ENCODE measurements around the gene YEATS2.

The YEATS2 gene

DNA sequence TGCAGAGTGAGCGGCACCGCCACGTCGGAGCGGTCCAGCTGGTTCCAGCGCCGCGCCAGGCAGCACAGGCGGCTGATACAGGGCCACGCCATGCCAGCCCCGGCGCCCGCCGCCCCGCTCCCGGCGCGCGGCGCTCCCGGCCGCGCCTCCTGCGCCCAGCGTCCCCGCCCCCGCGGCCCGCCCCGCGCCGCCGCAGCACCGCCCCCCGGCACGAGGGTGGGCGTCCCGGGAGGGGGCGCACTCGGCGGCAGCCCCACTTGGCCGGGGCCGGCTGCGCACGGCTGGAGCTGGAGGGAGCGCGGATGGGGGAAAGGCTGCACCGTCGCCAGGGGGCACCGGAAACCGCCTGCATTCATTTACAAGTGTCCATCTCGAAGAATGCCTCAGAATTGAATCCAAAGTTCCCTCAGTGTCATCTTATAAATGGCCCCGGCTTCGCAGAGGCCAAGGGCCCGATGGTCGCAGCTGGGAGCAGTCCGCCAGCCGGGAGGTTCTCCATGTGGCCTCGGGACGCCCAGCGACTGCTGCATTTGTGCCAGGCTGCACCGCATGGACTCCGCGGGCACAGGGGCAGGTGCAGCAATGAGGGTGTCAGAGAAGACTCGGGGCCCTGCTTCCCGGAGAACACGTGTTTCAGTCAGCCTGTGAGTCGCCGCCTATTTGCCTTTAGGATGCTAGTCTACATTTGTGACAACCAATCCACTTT, 128.0 kb downstream of the YEATS2 start, which contains the start of gene MAP6D1:
TSS of gene MAP6D1 (minus strand) at position 122 of the 706 bp plus-strand sequence. CDS start at position 92, 30 bp downstream.
- H3K4me3 ChIP-seq (ENCODE audit: low read depth, low read length), result peak within 1 kb of the TSS; percentile 57
- no peak for DNase-seq (ENCODE audit: low read depth)

- DNase-seq (ENCODE audit: low read depth), result no peak
- no peak overlapping the region for H3K4me3 ChIP-seq (ENCODE audit: low read depth, low read length)
These were observed 129.1 kb downstream of the YEATS2 start for GRCh38 chr3:183826448-183827250.

DNA sequence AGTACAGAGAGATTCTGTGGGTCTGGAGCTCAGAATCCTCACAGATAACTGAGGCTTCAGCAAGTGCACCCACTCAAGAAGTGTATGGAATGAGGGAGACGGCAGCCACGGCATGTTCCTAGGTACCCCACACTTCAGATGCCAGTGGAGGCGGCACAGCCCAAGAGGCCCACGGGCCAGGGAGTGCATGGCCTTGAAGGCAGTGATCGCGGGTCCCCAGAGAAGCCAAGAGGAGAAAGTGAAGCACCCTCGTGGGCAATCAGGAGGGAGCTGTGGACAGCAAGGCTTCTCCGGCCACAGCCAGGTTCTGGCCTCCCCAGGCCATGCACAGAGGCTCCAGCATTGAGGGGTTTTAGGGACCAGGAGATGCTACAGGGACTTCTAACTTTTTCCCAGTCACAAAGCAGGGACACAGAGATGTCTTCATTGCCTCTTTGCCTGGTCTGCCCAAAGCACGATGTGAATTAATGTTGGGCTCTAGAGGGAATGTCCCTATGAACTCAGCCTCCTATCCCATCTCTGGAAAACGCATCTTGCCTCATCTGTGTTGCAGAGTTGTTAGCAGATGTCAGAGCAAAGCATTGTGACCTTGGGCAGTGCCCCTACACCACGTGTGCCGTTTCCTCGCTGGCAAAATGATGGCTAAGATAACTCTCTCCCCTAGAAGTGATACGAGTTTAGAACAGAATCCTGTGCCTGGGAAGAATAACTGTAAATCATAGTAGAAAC, 130.4 kb downstream of the YEATS2 start:
- DNase-seq (ENCODE audit: low read depth), result no peak
- no peak overlapping the region for H3K4me3 ChIP-seq (ENCODE audit: low read depth, low read length)

- H3K4me3 ChIP-seq (ENCODE audit: low read depth, low read length), result no peak overlapping the region
- DNase-seq (ENCODE audit: low read depth), result no peak
These were observed 130.9 kb downstream of the YEATS2 start for GRCh38 chr3:183828538-183828870.

GRCh38 chr3:183829466-183829865, 131.9 kb downstream of the YEATS2 start:
- DNase-seq (ENCODE audit: low read depth), result no peak
- H3K4me3 ChIP-seq (ENCODE audit: low read depth, low read length), result no peak overlapping the region

GRCh38 chr3:183830187-183830586, 132.6 kb downstream of the YEATS2 start:
- no peak overlapping the region for H3K4me3 ChIP-seq (ENCODE audit: low read depth, low read length)
- DNase-seq (ENCODE audit: low read depth), result no peak

DNA sequence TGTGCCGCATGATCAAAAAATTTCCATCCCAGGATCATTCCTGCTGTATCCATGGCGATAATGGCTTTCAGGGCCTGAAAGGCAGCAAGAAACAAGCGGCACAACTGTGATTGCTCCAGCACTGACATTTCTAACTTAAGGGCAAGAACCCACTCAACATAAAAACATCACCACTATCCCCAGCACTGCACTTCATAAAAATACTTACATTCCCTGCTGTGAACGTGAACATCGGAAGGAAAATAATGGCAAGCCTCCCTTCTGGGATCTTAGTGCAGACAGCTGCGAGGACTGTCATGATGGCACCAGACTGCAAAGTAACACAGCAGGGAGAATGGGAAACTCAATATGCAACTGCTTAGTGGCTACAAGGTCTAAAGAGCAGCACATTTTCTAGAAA, 135.9 kb downstream of the YEATS2 start:
- H3K4me3 ChIP-seq (ENCODE audit: low read depth, low read length), result no peak overlapping the region
- no peak for DNase-seq (ENCODE audit: low read depth)

DNA sequence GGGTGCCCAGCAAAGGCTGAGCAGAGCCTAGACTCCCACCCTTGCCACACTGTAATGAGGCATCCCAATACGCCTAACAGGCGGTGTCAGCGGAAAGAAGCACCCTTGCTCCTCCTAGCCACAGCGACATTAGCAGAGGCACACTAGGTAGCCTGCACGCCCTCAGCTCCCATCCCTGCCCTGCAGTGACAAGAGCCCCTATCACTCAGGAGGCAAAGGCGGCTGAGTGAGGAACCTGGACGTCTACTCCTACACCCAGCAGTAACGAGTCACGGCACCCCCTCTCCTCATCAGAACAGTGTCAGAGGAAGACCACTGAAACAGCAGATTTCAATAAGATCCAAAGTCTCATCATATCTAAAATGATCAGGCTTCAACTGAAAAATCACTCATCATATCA, 139.8 kb downstream of the YEATS2 start:
- no peak for DNase-seq (ENCODE audit: low read depth)
- no peak overlapping the region for H3K4me3 ChIP-seq (ENCODE audit: low read depth, low read length)

GRCh38 chr3:183837894-183838293, 140.3 kb downstream of the YEATS2 start:
- no peak overlapping the region for H3K4me3 ChIP-seq (ENCODE audit: low read depth, low read length)
- no peak for DNase-seq (ENCODE audit: low read depth)

GRCh38 chr3:183839751-183840150, 142.2 kb downstream of the YEATS2 start:
- H3K4me3 ChIP-seq (ENCODE audit: low read depth, low read length), result no peak overlapping the region
- no peak for DNase-seq (ENCODE audit: low read depth)

- peak; percentile 62 for DNase-seq (ENCODE audit: low read depth)
- H3K4me3 ChIP-seq (ENCODE audit: low read depth, low read length), result no peak overlapping the region
These were observed 147.0 kb downstream of the YEATS2 start for GRCh38 chr3:183844606-183845005.

DNA sequence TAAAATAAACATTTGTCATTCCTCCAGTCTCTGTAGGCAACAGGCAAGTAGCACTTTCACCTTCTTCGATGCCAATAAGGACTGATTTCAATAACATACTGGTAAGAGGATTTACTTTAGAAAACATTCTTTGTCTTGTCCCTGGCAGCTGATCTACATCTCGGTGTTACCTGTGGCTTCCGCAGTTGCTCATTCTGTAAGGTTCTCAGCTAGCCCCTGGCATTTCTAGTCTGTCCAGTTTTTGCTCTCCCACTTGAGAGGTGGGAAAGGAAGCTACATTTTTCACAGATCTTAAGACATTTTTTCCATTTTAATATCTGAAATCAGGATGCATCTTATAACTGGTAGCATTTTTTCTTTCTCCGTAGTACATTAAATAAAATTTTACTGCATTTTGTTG, 147.5 kb downstream of the YEATS2 start:
- no peak overlapping the region for H3K4me3 ChIP-seq (ENCODE audit: low read depth, low read length)
- DNase-seq (ENCODE audit: low read depth), result no peak

DNA sequence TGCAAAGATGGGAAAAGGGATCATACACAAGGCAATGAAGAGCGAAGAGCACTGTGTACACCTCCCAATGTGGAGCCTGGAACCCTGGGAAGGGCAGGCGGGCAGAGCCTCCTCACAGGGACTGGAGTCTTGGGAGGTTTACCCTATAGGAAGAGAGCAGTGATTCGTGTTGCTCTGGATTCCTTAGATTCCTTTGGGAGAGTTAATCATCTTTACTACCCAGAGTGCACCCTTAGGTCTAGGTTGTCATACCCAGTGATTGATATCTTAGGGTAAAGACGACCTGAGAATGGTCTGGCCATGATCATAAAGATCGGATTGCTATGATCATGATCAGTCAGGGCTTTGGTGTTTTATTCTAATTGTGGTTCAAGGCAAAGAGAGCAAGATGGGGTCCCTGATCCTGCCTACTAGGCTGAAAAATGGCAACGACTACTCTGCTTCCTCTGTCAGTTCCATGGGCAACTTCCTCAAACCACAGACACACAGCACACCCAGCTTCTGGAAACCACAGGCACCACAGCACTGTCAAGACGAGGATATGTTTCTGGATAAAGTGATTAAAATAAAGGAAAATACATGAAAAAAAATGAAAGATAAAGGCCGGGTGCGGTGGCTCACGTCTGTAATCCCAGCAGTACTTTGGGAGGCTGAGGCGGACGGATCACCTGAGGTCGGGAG, 148.2 kb downstream of the YEATS2 start:
- no peak overlapping the region for H3K4me3 ChIP-seq (ENCODE audit: low read depth, low read length)
- no peak for DNase-seq (ENCODE audit: low read depth)

DNA sequence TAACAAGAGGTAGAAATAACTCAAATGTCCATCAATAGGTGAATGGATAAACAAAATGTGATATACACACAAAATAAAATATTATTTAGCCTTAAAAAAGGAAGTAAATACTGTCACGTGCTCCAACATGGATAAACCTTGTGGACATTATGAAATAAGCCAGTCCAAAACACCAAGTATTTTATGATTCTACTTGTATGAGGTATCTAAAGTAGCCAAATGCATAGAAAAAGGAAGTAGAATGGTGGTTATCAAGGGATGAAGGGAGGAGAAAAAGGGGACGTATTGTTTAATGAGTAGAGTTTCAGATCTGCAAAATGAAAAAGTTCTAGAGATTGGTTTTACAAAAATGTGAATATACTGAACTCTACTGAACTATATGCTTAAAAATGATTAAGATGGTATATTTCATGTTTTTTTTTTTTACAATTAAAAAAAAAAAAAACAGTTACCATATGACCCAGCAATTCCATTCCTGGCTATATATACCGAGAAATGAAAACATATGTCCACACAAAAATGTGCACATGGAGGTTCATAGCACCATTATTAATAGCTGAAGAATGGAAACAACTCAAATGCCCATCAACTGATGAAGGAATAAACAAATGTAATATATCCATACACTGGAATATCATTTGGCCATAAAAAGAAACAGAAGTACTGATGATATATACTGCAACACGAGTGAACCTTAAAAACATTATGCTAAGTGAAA, 156.9 kb downstream of the YEATS2 start:
- H3K4me3 ChIP-seq (ENCODE audit: low read depth, low read length), result no peak overlapping the region
- DNase-seq (ENCODE audit: low read depth), result no peak

DNA sequence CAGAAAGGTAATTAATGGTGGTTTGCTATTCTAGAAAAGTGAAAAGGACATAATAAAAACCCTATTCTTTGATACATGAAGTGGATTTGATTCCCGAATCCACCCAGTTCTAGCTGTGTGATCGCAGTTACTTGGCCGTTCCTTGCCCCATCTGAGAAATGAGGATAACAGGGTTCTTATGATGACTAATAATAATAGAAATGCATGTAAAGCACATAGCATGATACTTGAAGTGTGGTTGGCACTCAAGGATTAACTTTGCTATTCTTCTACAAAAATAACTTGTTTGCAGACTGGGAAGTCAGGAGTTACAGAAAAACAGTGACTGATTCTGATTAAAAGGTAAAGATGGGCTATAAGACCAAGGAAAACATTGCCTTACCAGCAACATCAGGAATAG, 160.3 kb downstream of the YEATS2 start:
- no peak overlapping the region for H3K4me3 ChIP-seq (ENCODE audit: low read depth, low read length)
- no peak for DNase-seq (ENCODE audit: low read depth)

Measured in skeletal muscle cell (primary cell).